Measurements from ENCODE around the gene PSD2.

The PSD2 gene

GRCh38 chr5:139880416-139881142, 85.0 kb downstream of the PSD2 start:
- DNase-seq (ENCODE audit: low read depth): no peak

GRCh38 chr5:139881143-139881733, 85.6 kb downstream of the PSD2 start:
- no peak for DNase-seq (ENCODE audit: low read depth)

GRCh38 chr5:139882316-139882715, 86.7 kb downstream of the PSD2 start:
- DNase-seq (ENCODE audit: low read depth): no peak

- no peak for DNase-seq (ENCODE audit: low read depth)
Observed at GRCh38 chr5:139882961-139883539, 87.4 kb downstream of the PSD2 start.

GRCh38 chr5:139884144-139884543, 88.5 kb downstream of the PSD2 start:
- no peak for DNase-seq (ENCODE audit: low read depth)

GRCh38 chr5:139884734-139885133, 89.1 kb downstream of the PSD2 start:
- no peak for DNase-seq (ENCODE audit: low read depth)

- DNase-seq (ENCODE audit: low read depth): no peak
Observed at GRCh38 chr5:139885172-139885856, 89.7 kb downstream of the PSD2 start.

GRCh38 chr5:139885857-139886208, 90.2 kb downstream of the PSD2 start:
- no peak for DNase-seq (ENCODE audit: low read depth)

GRCh38 chr5:139886213-139886612, 90.6 kb downstream of the PSD2 start:
- DNase-seq (ENCODE audit: low read depth): no peak

GRCh38 chr5:139888370-139888769, 92.8 kb downstream of the PSD2 start:
- no peak for DNase-seq (ENCODE audit: low read depth)

- no peak for DNase-seq (ENCODE audit: low read depth)
Observed at GRCh38 chr5:139889410-139889809, 93.8 kb downstream of the PSD2 start.

GRCh38 chr5:139893873-139894272, 98.3 kb downstream of the PSD2 start:
- DNase-seq (ENCODE audit: low read depth): no peak

Data from stimulated activated CD4-positive, alpha-beta T cell treated with anti-CD3 and anti-CD28 coated beads, Interleukin-2, amount 100 ng/mL, for 4 hours (primary cell).